Fibroblast of mammary gland (primary cell): ENCODE data around the gene SLC2A5.

ENCODE experiments used
- DNase-seq: peaks from one replicate; pipeline ENCODE4 v3.0.0-alpha.2; 2010; ENCODE audit warnings: low read depth
- H3K4me3 ChIP-seq: 2 replicates; pipeline ENCODE4 v1.5.1; 2011; ENCODE audit warnings: low read depth, mild to moderate bottlenecking, low read length, moderate library complexity; ENCODE audit not compliant: control insufficient read depth
- TF ChIP-seq, protein P1 (sequence below): conservative IDR thresholded peaks from 2 replicates; pipeline ENCODE4 v1.5.1; 2011; ENCODE audit warnings: low read depth, low read length, inconsistent platforms; ENCODE audit not compliant: control insufficient read depth, insufficient read depth

The SLC2A5 gene

DNA sequence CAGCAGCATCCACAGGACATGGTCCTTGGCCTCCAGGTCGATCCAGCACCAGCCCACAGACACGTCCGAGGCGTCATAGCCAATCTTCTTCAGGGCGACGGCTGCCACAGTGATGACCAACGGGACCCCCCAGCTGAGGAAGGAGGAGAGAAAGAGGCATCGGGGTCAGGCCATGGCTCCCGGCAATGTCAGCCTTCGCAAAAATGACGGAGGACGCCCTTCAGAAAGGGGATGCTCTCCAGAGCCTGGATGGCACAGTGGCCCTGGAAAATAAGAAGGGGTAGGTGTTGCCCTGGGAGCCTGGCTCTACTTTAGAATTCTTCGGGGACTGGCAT, 41.9 kb upstream of the SLC2A5 start:
- H3K4me3 ChIP-seq, result no peak overlapping the region
- no peak for DNase-seq
- TF ChIP-seq, protein P1, sequence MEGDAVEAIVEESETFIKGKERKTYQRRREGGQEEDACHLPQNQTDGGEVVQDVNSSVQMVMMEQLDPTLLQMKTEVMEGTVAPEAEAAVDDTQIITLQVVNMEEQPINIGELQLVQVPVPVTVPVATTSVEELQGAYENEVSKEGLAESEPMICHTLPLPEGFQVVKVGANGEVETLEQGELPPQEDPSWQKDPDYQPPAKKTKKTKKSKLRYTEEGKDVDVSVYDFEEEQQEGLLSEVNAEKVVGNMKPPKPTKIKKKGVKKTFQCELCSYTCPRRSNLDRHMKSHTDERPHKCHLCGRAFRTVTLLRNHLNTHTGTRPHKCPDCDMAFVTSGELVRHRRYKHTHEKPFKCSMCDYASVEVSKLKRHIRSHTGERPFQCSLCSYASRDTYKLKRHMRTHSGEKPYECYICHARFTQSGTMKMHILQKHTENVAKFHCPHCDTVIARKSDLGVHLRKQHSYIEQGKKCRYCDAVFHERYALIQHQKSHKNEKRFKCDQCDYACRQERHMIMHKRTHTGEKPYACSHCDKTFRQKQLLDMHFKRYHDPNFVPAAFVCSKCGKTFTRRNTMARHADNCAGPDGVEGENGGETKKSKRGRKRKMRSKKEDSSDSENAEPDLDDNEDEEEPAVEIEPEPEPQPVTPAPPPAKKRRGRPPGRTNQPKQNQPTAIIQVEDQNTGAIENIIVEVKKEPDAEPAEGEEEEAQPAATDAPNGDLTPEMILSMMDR, result no peak

DNA sequence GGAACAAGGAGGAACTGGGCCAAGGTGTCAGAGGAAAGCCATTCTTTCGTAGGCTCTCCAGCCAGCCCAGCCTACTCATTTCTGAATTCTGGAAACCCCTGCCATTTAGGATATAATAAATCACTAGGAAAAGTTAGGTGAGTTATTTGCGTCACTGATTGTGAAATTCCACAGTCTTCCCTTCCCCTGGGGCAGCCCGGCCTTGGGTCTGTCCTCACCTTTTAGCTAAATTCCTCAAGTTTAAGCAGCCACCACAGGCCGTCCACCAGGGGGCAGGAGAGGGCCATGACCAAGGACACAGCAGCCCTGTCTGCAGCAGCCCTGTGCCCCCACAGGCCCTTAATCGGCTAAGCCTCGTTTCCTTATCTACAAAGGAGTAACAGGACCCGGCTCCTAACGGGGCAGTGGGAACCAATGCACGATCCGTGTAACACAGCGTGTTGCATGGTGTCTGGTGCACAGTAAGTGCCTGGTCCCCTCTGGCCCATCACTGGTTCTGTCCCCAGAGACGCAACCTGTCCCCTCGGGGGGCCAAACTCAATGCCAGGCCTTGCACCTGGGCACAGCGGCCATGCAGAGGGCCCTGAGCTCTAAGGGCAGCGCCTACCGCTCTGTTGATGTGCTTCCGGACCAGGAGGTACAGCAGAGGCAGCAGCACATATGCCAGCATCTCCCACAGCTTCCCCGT, 41.4 kb upstream of the SLC2A5 start:
- TF ChIP-seq, protein P1, result peak; percentile 86
- no peak overlapping the region for H3K4me3 ChIP-seq
- DNase-seq, result peak; percentile 94

DNA sequence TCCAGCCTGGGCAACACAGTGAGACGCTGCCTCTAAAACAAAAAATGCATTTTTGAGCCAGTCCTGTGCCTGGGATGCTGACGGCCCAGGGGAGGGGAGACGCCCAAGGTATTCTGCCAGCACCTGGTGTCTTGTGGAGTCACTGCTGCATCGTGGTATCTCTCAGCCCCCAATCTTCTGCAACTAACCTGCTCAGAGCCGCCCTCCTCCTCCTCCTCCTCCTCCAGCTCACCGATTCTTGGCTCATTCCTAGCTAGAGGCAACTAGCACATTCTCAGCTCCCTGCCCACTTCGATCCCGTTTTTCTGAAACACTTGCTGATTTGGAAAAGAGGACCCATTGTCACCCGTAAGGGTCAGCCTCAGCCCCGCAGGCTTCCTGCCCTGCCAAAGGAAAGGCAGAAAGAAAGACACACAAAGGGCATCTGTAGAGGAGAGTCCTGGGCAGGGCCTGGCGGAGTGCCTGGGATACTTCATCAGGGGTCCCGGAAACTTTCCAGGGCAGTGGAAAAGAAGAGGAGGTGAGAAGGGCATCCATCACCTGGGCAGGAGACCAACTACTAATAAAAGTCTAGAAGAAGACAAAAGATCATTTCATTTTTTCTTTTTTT, 38.7 kb upstream of the SLC2A5 start:
- TF ChIP-seq, protein P1, result no peak
- no peak overlapping the region for H3K4me3 ChIP-seq
- DNase-seq, result no peak

DNA sequence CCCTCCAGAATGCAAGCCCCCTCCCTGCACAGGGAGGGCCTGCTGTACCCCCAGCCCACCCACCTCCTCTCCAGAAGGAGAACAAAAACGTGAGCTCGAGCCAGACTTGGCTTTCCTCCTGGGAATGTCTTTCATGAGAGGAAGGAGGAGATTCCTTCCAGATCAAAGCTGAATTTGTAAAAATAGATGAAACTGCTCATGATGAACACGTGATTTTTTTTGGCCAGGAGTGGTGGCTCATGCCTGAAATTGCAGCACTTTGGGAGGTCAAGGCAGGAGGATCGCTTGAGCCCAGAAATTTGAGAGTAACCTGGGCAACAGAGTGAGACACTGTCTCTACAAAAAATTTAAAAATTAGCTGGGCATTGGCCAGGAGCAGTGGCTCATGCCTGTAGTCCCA, 37.7 kb upstream of the SLC2A5 start:
- peak; percentile 22 for DNase-seq
- TF ChIP-seq, protein P1, result no peak
- no peak overlapping the region for H3K4me3 ChIP-seq

DNA sequence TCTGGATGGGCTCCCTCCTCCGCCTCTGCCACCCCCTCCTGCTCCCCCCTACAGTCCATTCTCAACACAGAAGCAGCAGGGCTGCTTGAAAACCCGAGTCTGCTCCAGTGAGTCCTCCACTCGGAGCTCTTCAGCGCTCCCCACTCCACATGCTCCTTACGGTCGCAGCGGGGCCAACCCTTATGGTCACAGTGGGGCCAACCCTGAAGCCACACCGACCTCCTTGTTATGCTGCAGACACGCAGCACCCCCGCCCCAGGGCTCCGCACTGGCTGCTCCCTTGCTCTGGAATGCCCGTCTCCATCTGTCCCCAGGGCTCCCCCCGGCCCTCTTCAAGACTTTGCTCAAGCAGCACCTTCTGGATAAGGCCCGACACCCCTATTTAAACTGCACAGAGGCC, 36.9 kb upstream of the SLC2A5 start:
- TF ChIP-seq, protein P1, result no peak
- H3K4me3 ChIP-seq, result no peak overlapping the region
- no peak for DNase-seq

DNA sequence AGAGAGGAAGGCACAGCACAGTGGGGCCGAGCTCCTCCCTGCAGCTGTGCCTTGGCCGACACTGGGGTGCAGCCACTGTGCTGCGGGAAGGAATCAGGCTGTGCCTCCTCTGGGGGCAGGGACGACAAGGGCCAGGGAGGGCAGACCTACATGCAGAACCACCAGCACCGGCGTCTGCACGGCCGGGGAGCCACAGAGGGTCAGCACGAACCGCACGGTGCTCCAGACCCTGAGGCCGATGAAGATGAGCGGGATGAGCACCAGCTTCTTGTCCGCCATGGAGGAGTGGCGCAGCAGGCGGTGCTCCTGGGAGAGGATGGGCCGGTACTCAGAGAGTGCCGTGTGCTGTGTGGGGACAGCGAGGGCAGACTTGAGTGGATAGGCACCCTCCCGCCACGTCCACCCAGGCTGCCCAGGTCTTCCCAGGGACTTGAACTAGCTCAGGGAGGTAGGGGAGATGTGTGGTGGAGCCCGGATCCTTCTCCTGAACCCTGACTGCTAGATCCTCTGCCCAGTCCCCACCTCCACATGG, 36.0 kb upstream of the SLC2A5 start:
- DNase-seq, result no peak
- H3K4me3 ChIP-seq, result no peak overlapping the region
- TF ChIP-seq, protein P1, result no peak
